Suprapubic skin (tissue), 3 donors: ENCODE data around the gene GNB1L.

Experiments
- CTCF ChIP-seq, 2 donors: fragments of 200-600 bp in 1 of 2; fragments of 450-650 bp in 1 of 2; sonication (generic) in 1 of 2; IDR thresholded peaks; one replicate each; pipeline ENCODE4 v1.5.1; 2016 to 2019; ENCODE audit warnings: antibody characterized with exemption in 2 of 2, mild to moderate bottlenecking in 1 of 2, moderate library complexity in 1 of 2
- EP300 ChIP-seq: sonication (generic); formaldehyde crosslinking; IDR thresholded peaks from one replicate; pipeline ENCODE4 v1.6.1; 2017; ENCODE audit warnings: antibody characterized with exemption
- POLR2A ChIP-seq, 2 donors: fragments of 450-650 bp; IDR thresholded peaks; one replicate each; pipeline ENCODE4 v1.6.1; 2017; ENCODE audit warnings: antibody characterized with exemption in 2 of 2, mild to moderate bottlenecking in 2 of 2, moderate library complexity in 2 of 2

DNA sequence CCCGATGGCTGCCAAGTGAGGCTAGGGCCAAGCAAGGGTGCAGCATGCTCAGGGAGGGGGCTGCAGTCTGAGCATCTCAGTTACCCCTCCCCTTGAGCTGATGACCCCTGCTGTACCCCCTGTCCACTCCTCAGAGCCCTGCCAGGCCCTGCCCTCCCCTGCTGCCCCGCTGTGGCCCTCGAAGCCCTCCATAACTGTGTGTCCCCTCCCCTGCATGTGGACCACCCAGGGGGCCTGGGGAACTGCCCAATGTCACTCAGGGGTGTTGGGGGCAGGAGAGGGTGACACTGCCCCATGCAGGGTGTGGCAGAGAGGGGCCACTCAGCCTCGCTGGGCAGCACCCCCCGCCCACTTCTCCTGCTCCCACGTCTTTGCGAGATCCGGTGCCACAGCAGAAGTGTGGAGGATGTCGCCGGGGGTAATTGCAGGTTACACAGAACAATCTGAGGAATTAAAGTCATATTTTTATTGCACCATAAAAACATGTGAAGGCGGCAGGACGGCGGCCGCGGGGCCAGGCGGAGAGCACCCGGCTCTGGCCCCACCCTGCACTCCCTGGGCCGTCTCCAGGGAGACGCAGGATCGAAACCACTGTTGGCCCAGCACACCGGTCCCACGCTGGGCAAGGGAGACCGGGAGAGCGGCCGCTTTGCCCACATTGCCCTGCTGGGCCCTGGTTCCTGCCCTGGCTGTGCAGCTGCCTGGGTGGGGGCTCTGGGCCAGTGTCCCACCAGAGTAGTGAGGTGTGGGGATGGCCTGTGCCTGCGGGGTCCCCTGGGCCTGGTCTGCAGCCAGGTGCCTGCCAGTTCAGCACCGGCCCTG lies 18.7 kb upstream of the GNB1L start:
- TF ChIP-seq EP300 (no peak), POLR2A (IDR thresholded peaks at IDR 0.05) (no peak), CTCF (IDR thresholded peaks at IDR 0.05) (no peak)
